Erythroblast (primary cell): Measurements from ENCODE around the gene NR2F1-AS1.

Experiments
- GATA1 ChIP-seq: IDR thresholded peaks from 2 replicates; pipeline ENCODE4 v1.6.1; 2011; ENCODE audit warnings: low read depth, mild to moderate bottlenecking, control low read depth, low read length, moderate library complexity
- POLR2A ChIP-seq: IDR thresholded peaks from 2 replicates; pipeline ENCODE4 v1.6.1; 2011; ENCODE audit warnings: mild to moderate bottlenecking, low read length

DNA sequence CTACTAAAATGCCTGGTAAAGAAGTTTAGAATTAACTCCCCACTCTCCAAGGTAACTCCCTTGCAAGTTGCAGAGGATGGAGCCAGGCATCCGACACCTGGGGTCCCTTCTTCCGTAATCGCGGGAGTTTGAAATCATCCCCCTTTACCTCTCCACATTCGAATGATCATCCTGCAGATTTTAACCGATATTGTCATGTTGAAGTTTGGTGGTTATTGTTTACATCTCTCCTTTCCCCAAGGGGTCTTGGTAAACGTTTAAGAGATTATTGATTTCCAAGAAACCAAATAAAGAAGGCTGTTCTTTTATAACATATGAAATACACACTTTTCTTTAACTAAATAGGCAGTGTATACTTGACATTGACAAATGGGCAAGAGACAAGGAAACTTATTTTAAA, 28.7 kb upstream of the NR2F1-AS1 start:
- TF ChIP-seq POLR2A, result no peak
- no peak for TF ChIP-seq GATA1
